ENCODE results near the gene ADAMTS17. TPM values are rescaled to one million over a fixed set of nuclear protein-coding genes. Genes with fewer than 3 reads are reported as not detected.

ADAMTS17 gene
- total RNA-seq, 4 donors from 2014 or later = 4.5 to 11.4 (median 6.6) TPM

DNA sequence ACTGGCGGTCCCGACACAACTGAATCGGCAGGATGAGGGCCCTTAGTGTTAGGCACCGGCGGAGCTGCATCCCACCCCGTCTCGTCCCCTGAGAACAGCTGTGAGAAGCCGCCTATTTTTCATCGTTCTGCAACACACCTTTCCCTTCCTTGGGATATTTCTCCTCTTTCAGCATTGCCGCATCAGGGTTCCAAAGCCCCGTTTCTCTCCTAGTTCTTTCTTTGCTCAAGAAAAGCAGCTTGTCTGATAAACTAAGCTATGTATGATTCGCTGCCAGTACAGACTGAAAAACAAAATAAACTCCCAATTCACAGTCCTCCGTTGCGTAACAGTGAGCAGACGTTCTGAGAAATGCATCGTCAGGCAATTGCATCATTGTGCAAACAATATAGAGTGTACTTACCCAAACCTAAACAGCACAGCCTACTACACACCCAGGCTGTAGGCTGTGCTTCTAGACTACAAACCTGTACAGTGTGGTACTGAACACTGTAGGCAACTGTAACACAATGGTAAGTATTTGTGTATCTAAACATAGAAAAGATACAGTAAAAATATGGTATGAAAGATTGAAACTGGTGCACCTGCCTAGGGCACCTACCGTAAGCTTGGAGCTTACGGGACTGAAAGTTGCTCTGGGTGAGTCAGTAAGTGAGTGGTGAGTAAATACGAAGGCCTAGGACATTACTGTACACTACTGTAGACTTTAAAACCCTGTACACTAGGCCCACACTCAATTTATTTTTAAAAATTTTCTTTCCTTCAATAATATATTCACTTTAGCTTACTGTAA lies 8.9 kb upstream of the ADAMTS17 start:
- Histone ChIP-seq H3K36me3 (no peaks in the 10 kb centered on the region), H3K27ac (peak overlapping the region; percentile 92 to 99 (median 96)), H3K27me3 (no peaks in the 10 kb centered on the region), H3K9me3 (no peaks in the 10 kb centered on the region), H3K4me1 (peaks cover 0 to 29% (median 6%) of the 10 kb centered on the region in 3 donors), H3K4me3 (peak overlapping the region; percentile 69 to 93 (median 77))
- TF ChIP-seq POLR2A (IDR thresholded peaks at IDR 0.05) (no peak), CTCF (IDR thresholded peaks at IDR 0.05) (no peak)
- 11 to 29% methylated on average over 19 of the region's 19 CpGs for WGBS, 2 donors
- intact Hi-C loops (cut with DNase I) = no loop called here
- DNase-seq = no peak

GRCh38 chr15:100349696-100350433 lies 8.1 kb upstream of the ADAMTS17 start:
- H3K36me3 ChIP-seq = no peaks in the 10 kb centered on the region
- intact Hi-C loops (cut with DNase I) = loop anchor here (10.0 kb wide), 1 partner anchor 215 kb away; no protein-coding TSS in a partner anchor
- WGBS, 2 donors = 0 to 1% methylated on average over 14 to 38 of the region's 43 CpGs
- peaks cover 0 to 29% (median 6%) of the 10 kb centered on the region in 3 donors for H3K4me1 ChIP-seq
- DNase-seq = peak; percentile 41
- TF ChIP-seq CTCF (IDR thresholded peaks at IDR 0.05) (peak in 5 of 6 experiments; percentile 73 to 97 (median 94)), POLR2A (IDR thresholded peaks at IDR 0.05) (peak in 1 of 4 donors; percentile 38)
- H3K27ac ChIP-seq = peak overlapping the region; percentile 92 to 99 (median 96)
- H3K9me3 ChIP-seq = no peaks in the 10 kb centered on the region
- peak overlapping the region; percentile 69 to 93 (median 77) for H3K4me3 ChIP-seq
- no peaks in the 10 kb centered on the region for H3K27me3 ChIP-seq

- TF ChIP-seq CTCF (IDR thresholded peaks at IDR 0.05) = no peak
- no peak for TF ChIP-seq POLR2A (IDR thresholded peaks at IDR 0.05)
- intact Hi-C loops (cut with DNase I) = loop anchor here (10.0 kb wide), 1 partner anchor 215 kb away; no protein-coding TSS in a partner anchor
- no peak for DNase-seq
Measured at GRCh38 chr15:100349321-100349695, 7.5 kb upstream of the ADAMTS17 start.

DNA sequence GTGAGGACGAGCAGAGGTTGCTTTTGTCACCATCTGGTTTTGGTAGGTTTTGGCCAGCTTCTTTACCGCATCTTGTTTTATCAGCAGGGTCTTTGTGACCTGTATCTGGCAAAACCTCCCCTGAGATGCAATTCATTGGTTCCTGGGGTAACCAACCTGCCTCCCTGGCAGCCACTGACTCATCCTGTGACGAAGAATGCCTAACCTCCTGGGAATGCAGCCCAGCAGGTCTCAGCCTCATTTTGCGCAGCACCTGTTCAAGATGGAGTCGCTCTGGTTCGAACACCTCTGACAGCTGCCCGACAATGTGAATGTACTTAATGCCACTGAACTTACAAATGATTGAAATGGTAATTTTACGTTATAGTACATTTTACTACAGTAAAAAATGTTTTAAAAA lies 6.8 kb upstream of the ADAMTS17 start:
- intact Hi-C loops (cut with DNase I) = loop anchor here (10.0 kb wide), 1 partner anchor 216 kb away; no protein-coding TSS in a partner anchor
- Histone ChIP-seq H3K4me1 (peaks cover 0 to 29% (median 6%) of the 10 kb centered on the region in 3 donors), H3K27ac (peak overlapping the region in 1 of 4 donors; percentile 97), H3K36me3 (no peaks in the 10 kb centered on the region), H3K27me3 (no peaks in the 10 kb centered on the region), H3K4me3 (no peak overlapping the region), H3K9me3 (no peaks in the 10 kb centered on the region)
- DNase-seq = no peak
- 63 to 82% methylated on average over 8 of the region's 8 CpGs for WGBS, 2 donors
- TF ChIP-seq CTCF (IDR thresholded peaks at IDR 0.05) (no peak), POLR2A (IDR thresholded peaks at IDR 0.05) (no peak)

More at GRCh38 chr15:100349321-100349695, 7.5 kb upstream of the ADAMTS17 start:
- no peaks in the 10 kb centered on the region for H3K9me3 ChIP-seq
- peak overlapping the region; percentile 92 to 99 (median 96) for H3K27ac ChIP-seq
- H3K4me3 ChIP-seq = peak overlapping the region; percentile 69 to 93 (median 77)
- no peaks in the 10 kb centered on the region for H3K36me3 ChIP-seq
- WGBS, 2 donors = 20 to 58% methylated on average over 1 to 5 of the region's 17 CpGs
- H3K27me3 ChIP-seq = no peaks in the 10 kb centered on the region
- peaks cover 0 to 29% (median 6%) of the 10 kb centered on the region in 3 donors for H3K4me1 ChIP-seq
